Hepatocyte (in vitro differentiated cells): ENCODE measurements around the gene CAMK4. TPM values are rescaled to one million over a fixed set of nuclear protein-coding genes. Genes with fewer than 3 reads are reported as not detected.

Source experiments
- DNase-seq: peaks from one replicate; pipeline ENCODE4 v3.0.0-alpha.2; 2016; ENCODE audit warnings: low spot score
- H2AFZ ChIP-seq: fragments of 200-600 bp; sonication (generic); 2 replicates; pipeline ENCODE4 v1.6.0; 2016; ENCODE audit warnings: antibody characterized with exemption, mild to moderate bottlenecking
- H3K27ac ChIP-seq: fragments of 200-600 bp; sonication (generic); 2 replicates; pipeline ENCODE4 v1.5.1; 2016; ENCODE audit warnings: mild to moderate bottlenecking
- H3K27me3 ChIP-seq: fragments of 200-600 bp; sonication (generic); 2 replicates; pipeline ENCODE4 v1.6.1; 2016
- H3K36me3 ChIP-seq: fragments of 200-600 bp; sonication (generic); replicated peaks from 2 replicates; pipeline ENCODE4 v1.5.1; 2016; ENCODE audit warnings: low read depth; ENCODE audit not compliant: insufficient read depth
- H3K4me1 ChIP-seq: fragments of 200-600 bp; sonication (generic); 2 replicates; pipeline ENCODE4 v1.5.1; 2016; ENCODE audit warnings: mild to moderate bottlenecking, moderate library complexity; ENCODE audit not compliant: insufficient read depth
- H3K4me2 ChIP-seq: fragments of 200-600 bp; sonication (generic); 2 replicates; pipeline ENCODE4 v1.6.0; 2016
- H3K4me3 ChIP-seq: fragments of 200-600 bp; sonication (generic); 2 replicates; pipeline ENCODE4 v1.5.1; 2016; ENCODE audit warnings: mild to moderate bottlenecking
- H3K79me2 ChIP-seq: fragments of 200-600 bp; sonication (generic); 2 replicates; pipeline ENCODE4 v1.6.0; 2017; ENCODE audit warnings: mild to moderate bottlenecking
- H3K9me2 ChIP-seq: fragments of 200-600 bp; sonication (generic); replicated peaks from 2 replicates; pipeline ENCODE4 v1.6.0; 2017; ENCODE audit warnings: mild to moderate bottlenecking; ENCODE audit not compliant: insufficient read depth
- H3K9me3 ChIP-seq: fragments of 200-600 bp; sonication (generic); 2 replicates; pipeline ENCODE4 v1.5.1; 2016; ENCODE audit warnings: low read depth, mild to moderate bottlenecking
- H4K20me1 ChIP-seq: fragments of 200-600 bp; sonication (generic); 2 replicates; pipeline ENCODE4 v1.6.0; 2016; ENCODE audit warnings: mild to moderate bottlenecking; ENCODE audit not compliant: insufficient read depth, poor library complexity, severe bottlenecking
- CTCF ChIP-seq: fragments of 200-600 bp; sonication (generic); IDR thresholded peaks from 2 replicates; pipeline ENCODE4 v1.5.1; 2016; ENCODE audit warnings: antibody characterized with exemption, mild to moderate bottlenecking; ENCODE audit not compliant: poor library complexity
- EZH2 ChIP-seq: fragments of 200-600 bp; sonication (generic); IDR thresholded peaks from 2 replicates; pipeline ENCODE4 v1.6.1; 2016; ENCODE audit warnings: antibody characterized with exemption, mild to moderate bottlenecking, borderline replicate concordance
- EZH2phosphoT487 ChIP-seq: fragments of 200-600 bp; sonication (generic); IDR thresholded peaks from one replicate; pipeline ENCODE4 v1.6.1; 2018; ENCODE audit warnings: antibody characterized with exemption, mild to moderate bottlenecking, low read depth, moderate library complexity; ENCODE audit not compliant: unreplicated experiment, severe bottlenecking
- WGBS: methylation state at CpG from one replicate; pipeline ENCODE4 v1.1.6; 2016; ENCODE audit warnings: low lambda C conversion rate; ENCODE audit errors: missing lambda C conversion rate; 5-methylcytosine and 5-hydroxymethylcytosine counted together
- polyA plus RNA-seq: library from polyadenylated mRNA; unstranded; fragments of >200 nt; fragmentation: Nextera tagmentation; extraction: Ambion mirVana; gene quantifications from 2 replicates; pipeline ENCODE4 v1.2.1, GENCODE V29; 2016
- total RNA-seq: library from RNA; depleted of rRNA; stranded (reverse); fragments of >200 nt; gene quantifications from 2 replicates; pipeline ENCODE4 v1.2.3, GENCODE V29; 2014

CAMK4 gene
- total and polyA plus RNA-seq, 2 experiments from 2014 or later = 1.0 to 3.4 TPM

GRCh38 chr5:111223101-111223786 lies 940 bp upstream of the CAMK4 start:
- Histone ChIP-seq H2AFZ (peak overlapping the region; percentile 94), H3K4me1 (no peaks in the 10 kb centered on the region), H3K4me3 (peak overlapping the region; percentile 78), H3K36me3 (no peaks in the 10 kb centered on the region), H3K4me2 (peak overlapping the region; percentile 93), H3K79me2 (no peaks in the 10 kb centered on the region), H3K27me3 (peaks cover 57% of the 10 kb centered on the region), H4K20me1 (no peaks in the 10 kb centered on the region), H3K9me3 (no peaks in the 10 kb centered on the region), H3K9me2 (no peaks in the 10 kb centered on the region), H3K27ac (no peak overlapping the region)
- no peak for TF ChIP-seq EZH2phosphoT487
- no peak for TF ChIP-seq CTCF
- TF ChIP-seq EZH2 = no peak
- 38% methylated on average over 8 of the region's 8 CpGs for WGBS
- peak; percentile 6 for DNase-seq

- TF ChIP-seq EZH2 (no peak), EZH2phosphoT487 (no peak), CTCF (no peak)
- Histone ChIP-seq H3K9me3 (no peaks in the 10 kb centered on the region), H3K79me2 (no peaks in the 10 kb centered on the region), H3K36me3 (no peaks in the 10 kb centered on the region), H3K27ac (no peak overlapping the region), H3K4me1 (no peaks in the 10 kb centered on the region), H3K4me3 (peak overlapping the region; percentile 78), H4K20me1 (no peaks in the 10 kb centered on the region), H3K27me3 (peaks cover 46% of the 10 kb centered on the region), H2AFZ (peak overlapping the region; percentile 94), H3K4me2 (peak overlapping the region; percentile 93), H3K9me2 (no peaks in the 10 kb centered on the region)
- DNase-seq = no peak
- WGBS = 6% methylated on average over 34 of the region's 34 CpGs
These were observed 569 bp downstream of the CAMK4 start for GRCh38 chr5:111224561-111225345.

GRCh38 chr5:111225926-111226325 lies 1.7 kb downstream of the CAMK4 start:
- Histone ChIP-seq H3K9me3 (no peaks in the 10 kb centered on the region), H4K20me1 (no peaks in the 10 kb centered on the region), H3K4me1 (no peaks in the 10 kb centered on the region), H2AFZ (no peak overlapping the region), H3K36me3 (no peaks in the 10 kb centered on the region), H3K4me3 (no peak overlapping the region), H3K79me2 (no peaks in the 10 kb centered on the region), H3K9me2 (no peaks in the 10 kb centered on the region), H3K4me2 (peak overlapping the region; percentile 93), H3K27ac (no peak overlapping the region), H3K27me3 (peaks cover 46% of the 10 kb centered on the region)
- no peak for TF ChIP-seq EZH2
- TF ChIP-seq EZH2phosphoT487 = no peak
- no peak for TF ChIP-seq CTCF
- no peak for DNase-seq
- WGBS = 72% methylated on average over 4 of the region's 4 CpGs
